HG03045 (cell line): ENCODE data around the gene PRRG1.
"Not testable (repeated sequence)": the region's sequence is repeated elsewhere in the genome, so short reads cannot be mapped to it uniquely, and the experiment has no call there.

Source experiments
- ATAC-seq: cut with Tn5 transposase; IDR thresholded peaks from one replicate; pipeline ENCODE4 v1.9.1; 2021; ENCODE audit warnings: mild to moderate bottlenecking, moderate library complexity; ENCODE audit not compliant: unreplicated experiment

PRRG1 gene

DNA sequence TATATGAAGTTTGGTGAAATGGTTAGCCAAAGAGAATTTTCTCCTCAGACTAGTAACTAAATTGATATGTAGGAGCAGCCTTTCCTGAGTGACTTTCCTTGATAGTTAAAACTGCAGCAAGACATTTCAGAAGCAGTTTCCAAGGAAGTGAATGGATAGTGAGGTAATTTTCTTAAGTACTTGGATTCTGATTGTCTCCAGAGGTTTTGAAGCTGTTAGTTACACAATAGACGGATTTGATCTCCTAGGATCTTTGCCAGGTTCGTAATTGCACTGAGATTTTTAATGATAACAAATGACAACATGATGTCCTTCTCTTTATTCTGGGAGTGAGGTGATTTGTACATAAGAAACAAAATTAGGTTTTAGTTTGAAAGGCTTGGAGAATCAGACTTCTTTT, 29.2 kb downstream of the PRRG1 start:
- ATAC-seq, result no peak

DNA sequence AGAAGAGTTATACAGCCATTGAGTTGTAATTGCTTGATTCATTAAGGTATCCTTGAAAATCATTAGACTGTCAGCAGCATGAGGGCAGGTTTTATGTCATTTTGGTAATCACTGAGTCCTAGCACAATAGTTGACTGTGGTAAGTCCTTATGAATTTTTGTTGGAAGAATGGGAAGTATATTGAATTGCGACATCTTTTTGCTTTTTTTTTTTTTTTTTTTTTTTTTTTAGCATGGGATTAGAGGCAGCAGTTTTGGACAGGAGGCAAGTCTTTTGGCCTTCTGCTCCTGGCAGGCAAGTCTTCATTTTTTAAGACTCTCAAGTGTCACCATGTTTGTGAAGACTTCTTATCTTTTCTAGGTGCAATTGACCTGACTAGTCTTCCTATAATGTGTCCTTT, 29.7 kb downstream of the PRRG1 start:
- ATAC-seq, result no peak

DNA sequence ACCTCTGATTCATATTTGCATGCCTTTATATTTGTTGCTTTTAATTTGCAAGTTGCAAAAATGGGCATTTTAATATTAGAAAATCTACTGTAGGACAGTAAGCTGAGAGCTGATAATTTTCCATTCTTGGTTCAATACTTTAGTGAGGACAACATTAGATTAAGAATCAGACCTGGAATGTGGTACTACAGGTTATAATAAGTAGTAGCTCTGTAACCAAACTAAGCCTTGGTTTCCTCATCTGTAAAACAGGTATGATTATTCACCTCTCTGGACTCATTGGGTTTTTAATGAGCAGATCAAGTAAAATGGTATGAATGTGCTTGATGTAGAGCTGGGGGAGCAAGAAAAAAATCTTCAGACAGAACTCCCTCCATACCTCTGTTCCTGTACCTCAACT, 31.1 kb downstream of the PRRG1 start:
- ATAC-seq, result no peak

DNA sequence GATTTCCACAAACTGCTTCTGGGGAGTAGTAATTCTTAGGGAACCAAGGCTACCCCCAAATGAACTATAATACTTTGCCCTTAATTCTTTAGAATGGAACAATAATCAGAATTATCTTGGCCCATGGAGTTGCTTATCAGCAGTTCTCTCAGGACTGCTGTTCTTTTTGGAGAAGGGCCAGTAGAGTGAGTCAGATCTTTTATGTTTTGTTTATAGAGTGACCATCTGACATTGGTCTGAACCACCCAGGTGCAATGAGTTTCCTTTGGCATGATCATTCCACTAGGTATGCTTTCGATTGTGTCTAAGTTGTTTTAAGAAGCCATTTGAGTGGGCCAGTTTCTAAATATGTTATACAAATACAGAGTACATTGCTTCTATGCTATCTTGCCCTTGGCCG, 31.8 kb downstream of the PRRG1 start:
- ATAC-seq, result no peak

DNA sequence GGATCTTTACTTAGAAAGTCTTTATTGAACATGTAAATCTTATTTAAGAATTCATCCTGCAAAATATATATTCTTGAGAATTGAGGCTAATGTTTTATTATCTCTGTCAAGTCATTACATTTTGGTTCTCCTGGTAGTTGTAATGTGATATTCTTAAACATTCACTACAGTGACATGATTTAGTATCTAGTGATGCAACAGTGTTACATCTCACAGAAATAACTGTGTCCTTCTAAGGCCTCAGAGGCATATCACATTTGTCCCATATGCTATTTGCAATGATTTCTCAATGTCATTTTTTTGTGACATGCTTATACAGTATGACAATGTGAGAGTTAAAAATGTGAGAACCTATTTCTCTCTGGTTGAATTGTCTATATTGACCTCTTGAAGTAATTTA, 34.1 kb downstream of the PRRG1 start:
- no peak for ATAC-seq

DNA sequence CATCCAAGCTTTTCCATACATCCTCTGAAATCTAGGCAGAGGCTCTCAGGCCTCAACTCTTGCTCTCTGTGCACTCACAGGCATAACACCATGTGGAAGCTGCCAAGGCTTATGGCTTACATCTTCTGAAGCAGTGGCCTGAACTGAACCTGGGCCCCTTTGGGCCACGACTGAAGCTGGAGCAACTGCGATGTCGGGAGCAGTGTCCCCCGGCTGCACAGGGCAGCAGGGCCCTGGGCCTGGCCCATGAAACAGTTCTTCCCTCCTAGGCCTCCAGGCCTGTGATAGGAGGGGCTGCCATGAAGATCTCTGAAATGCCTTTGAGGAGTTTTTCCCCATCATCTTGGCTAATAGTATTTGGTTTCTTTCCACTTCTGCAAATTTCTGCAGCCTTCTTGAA, 39.2 kb downstream of the PRRG1 start:
- ATAC-seq, result no peak

DNA sequence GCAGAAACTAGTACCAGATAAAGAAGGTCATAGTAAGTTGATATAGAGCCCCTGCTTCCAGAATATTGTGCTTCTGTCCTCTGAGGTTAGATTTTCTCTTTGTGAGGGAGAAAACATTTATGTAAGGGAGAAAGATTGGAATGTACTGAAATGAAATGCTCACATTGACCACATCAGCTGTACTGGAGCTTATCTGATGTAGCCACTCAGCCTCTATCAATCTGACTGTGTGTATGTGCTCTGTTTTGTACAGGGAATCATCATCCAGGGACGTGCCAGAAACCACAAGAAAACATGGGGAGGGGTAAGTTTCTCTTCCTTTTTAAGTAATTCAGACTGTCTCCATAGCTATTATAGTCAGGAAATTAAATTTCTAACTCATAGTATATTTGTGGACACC, 56.8 kb downstream of the PRRG1 start:
- ATAC-seq, result no peak

DNA sequence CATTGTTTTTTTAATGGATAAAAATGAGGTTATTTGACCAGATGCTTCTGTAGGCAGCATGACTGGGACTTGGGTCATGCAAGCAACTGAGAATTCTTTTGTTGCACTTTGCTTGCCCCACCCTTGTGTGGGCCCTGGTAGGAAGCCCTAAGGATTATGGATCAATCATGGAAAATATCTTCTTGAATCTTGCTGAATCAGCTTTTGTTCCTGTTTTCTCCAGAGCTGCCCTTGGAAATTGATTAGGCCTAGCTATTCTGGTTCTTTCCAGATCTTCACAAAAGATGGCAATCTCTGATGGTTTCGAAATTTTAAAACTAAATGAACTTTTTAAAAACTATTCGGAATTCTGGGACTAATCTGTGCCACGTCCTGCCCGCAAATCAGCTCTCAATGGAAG, 58.6 kb downstream of the PRRG1 start:
- no peak for ATAC-seq

DNA sequence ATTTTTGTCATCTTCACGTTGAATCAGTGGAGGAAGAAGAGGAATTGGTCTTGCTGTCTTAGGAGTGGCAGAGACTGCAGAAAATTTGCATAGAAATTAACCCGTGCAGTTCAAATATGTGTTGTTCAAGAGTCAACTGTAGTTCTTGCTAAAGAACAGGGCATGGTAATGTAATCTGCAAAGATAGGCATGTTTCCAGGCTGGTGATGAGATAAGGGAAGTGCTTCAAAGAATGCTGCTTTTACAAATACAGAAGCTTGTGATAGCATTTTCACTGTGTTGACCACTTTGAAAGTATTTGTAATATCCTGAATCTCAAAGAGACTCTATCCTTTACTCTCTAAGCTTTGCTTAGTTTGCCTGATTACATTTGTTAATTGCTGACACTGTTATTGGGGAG, 60.1 kb downstream of the PRRG1 start:
- no peak for ATAC-seq

DNA sequence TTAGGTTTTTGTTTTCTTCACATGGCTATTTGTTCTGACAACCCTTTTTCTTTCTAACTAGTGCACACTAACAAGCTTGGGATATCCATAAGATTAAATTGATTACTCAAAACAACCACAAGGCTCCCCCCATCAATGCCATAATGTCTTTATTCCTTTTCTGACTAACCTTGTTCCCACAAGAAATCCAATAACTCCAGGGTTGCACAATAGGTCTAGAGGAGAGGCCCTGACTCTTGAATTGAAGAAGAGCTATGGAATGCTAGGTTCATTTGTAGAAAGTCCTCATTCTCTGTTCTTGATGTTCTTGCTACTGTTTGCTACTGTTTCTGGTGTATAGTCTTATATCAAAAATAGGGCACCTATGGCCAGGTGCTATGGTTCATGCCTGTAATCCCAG, 71.0 kb downstream of the PRRG1 start:
- no peak for ATAC-seq

DNA sequence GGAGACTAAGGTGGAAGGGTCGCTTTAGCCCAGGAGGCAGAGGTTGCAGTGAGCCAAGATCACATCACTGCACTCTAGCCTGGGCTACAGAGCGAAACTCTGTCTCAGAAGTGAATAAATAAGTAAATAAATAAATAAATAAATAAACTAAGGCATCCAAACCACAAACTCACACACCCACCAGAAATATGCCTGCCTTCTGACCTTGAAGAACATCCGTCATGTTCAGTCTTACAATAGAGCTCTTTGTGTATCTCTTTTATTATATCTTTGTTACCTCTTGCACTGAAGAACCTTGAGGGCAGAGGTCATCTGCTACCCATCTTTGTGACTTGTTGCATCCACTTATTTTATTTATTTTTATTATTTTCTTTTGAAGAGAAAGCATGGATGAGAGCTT, 71.6 kb downstream of the PRRG1 start:
- ATAC-seq, result no peak

DNA sequence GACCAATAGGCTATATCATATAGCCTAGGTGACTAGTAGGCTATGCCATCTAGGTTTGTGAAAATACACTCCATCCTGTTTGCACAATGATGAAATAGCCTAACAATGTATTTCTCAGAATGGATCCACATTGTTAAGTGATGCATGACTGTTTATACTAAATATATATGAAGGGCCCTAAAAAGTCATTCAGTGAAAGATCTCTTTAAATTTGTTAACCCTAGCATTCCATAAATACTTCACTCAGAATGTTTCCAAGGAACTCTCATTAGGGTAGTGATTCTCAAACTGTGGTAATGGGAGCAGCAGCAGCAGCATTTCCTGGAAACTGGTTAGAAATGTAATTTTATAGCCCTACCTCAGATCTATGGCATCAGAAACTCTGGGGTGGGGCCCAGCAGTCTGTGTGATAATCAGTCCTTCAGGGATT, 74.9 kb downstream of the PRRG1 start:
- ATAC-seq, result no peak

DNA sequence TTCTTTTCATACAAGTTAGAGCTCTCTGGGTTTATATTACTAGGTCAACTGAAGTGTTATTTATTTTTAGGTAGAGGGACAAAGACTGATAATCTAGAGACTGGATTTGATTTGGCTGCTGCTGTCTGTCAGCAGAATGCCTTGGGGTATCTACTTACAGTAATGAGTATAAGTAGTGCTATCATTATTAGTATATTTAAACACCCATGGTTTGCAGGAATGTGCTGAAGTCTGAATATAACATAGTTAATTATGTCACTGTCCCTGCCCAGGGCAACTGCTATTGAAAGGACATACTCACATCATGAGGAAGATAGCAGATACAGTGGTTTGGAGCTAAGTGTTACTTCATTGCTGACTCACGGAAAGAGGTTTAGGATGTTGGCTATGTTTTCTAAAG, 76.2 kb downstream of the PRRG1 start:
- no peak for ATAC-seq

DNA sequence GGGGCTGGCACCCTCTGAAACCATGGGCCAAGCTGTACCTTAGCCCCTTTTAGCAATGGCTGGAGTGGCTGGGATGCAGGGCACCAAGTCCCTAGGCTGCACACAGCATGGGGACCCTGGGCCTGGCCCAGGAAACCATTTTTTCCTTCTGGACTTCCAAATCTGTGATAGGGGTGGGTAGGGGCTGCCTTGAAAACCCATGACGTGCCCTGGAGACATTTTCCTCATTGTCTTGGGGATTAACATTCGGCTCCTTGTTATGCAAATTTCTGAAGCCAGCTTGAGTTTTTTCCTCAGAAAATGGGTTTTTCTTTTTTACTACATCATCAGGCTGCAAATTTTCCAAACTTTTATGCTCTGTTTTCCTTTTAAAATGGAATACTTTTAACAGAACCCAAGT, 79.8 kb downstream of the PRRG1 start:
- ATAC-seq, result not testable (repeated sequence)

DNA sequence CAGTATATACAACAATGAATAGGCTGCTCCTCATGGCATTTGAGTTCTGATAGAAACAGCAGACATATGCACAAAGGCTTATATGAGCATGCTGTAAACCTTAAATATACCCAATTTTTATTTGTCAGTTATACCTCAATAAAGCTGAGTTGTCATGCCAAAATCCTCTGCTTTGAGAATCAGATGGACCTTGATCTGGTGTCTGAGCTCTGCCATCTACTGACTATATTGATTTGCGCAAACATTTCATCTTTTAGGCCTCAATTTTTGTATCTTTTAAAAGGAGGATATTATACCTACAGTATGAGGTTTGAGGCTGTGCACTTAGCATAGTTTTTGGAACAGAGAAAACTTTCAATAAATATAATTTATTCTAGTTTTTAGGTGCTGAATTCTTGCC, 85.2 kb downstream of the PRRG1 start:
- ATAC-seq, result no peak

DNA sequence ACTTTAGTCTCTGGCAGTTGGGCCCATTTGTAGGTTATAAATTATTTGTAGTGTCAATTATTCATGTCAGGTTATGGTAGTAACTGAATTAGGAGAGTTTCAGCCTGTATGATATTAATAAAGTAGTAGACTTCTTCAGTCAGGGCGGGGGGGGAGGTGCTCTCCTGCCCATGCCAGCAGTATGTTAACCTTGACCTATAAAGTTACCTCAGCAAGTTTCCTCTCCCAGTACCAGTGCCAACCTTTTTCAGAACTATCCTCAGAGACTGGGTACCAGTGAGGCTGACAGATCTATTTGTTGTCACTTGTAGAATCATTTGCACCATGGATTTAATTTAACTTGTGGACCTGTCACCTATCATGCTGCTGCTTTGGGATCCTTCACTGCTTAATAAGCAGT, 88.0 kb downstream of the PRRG1 start:
- no peak for ATAC-seq

DNA sequence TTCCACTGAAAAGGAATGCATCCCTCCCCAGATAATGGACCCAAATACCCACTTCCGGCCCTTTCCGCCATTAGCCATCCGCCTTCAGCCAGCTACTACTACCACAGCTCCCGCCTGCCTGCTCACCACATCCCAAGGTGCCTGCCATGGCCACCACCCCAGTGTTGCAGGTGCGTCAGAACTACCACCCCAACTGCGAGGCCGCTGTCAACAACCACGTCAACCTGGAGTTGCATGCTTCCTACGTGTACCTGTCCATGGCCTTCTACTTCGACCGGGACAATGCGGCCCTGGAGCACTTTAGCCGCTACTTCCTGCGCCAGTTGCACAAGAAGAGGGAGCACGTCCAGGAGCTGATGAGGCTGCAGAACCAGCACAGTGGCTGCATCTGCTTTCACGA, 92.2 kb downstream of the PRRG1 start:
- ATAC-seq, result no peak

DNA sequence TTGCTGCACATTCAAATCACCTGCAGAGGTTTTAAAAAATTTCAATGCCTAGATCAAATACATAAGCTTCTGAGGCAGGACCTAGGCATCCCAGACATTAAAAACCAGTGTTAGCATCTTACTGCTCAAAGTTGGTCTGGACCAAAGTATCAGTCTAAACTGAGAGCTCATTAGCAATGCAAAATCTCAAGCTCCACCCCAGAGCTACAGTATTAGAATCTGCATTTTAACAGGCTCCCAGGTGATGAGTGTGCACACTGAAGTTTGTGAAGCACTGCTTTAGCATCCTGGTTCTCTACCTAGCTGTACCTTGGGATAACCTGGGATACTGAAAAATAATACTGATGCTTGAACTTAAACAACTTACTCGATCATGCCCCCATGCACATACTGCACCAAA, 96.0 kb downstream of the PRRG1 start:
- no peak for ATAC-seq

DNA sequence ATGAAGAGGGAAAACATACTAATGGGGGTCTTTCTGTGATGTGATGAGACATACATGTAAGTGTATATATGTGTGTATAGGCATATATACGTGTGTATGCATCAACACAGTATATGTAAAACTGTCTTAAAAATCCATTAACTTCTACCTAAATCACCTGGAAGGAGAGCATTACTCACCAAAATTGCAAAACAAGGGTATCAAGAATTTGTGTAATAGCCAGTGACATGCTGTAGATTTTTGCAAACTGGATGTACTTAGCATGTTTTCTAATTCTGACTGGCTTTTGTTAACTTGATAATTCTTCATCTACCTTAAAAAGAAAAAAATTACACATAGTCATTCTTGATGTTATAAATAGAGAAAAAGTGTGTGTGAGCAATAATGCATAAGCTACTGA, 104.7 kb downstream of the PRRG1 start:
- ATAC-seq, result no peak

DNA sequence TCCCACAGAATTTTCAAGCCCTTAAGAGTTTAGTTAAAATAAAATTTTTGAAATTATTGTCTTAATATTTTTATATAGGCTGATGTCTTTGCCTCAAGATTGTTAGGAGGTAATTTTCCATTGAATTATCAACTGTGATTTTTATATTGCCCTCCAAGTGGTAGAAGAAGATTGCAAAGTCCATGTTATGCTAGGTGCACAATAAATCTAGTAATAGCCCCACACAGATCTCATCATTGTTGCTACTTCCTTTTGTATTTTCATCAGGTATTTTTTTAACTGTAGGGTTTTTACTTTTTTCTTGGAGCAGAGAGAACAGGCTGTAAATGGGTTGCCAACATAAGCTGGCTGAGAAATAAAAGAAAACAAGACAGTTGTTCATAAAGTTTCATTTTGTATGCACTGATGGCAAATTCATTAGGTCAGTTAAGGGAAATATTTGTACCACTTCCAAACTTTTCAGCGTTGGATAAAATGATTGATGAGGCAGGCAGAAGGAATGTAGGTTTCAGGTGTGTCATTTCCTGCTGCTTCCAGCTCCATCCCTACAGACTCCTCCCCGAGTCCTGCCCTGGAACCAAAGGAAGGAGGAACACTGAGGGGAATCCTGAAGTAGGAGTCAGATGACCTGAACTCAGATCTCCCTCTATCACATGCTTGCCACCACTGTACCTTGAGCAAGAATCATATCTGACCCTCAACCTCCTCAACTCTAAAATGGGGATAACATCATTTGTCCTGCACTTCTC, 105.5 kb downstream of the PRRG1 start:
- no peak for ATAC-seq

DNA sequence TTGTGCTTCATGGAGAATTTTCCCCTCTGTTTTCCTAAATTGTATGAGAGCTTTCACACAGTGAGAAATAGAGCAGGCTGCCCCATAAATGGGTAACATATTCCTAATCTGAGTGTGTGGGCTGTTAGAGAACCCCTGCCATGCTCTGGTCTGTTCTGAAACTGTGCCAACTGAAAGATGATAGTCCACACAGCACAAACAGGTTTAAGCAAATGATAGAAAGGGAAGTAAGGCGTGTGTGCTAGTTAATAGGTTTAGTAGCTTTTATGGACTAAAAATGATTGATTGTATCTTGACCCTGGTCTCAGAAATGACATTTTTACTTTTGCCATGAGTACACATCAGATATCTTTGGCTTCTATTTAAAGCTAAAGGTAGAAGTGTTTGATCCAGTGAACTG, 106.2 kb downstream of the PRRG1 start:
- no peak for ATAC-seq

DNA sequence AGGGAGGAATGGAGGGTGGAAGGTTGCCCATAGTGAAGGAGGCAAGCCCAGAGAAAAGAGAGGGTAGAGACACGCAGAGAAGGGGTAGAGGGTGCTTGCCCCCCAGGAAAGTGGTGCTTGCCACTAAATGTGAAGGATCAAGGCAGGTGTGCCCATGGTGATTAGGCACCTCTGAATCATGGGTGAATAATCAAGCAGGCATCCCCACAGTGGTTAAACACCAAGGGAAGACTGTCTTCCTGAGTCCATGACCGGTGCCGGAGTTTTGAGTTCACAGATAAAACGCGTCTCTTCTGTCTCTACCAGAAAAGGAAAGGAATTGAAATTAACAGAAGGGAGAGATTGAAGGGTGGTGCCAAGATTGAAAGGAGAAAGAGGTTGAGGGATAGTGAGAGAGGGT, 111.1 kb downstream of the PRRG1 start:
- not testable (repeated sequence) for ATAC-seq

DNA sequence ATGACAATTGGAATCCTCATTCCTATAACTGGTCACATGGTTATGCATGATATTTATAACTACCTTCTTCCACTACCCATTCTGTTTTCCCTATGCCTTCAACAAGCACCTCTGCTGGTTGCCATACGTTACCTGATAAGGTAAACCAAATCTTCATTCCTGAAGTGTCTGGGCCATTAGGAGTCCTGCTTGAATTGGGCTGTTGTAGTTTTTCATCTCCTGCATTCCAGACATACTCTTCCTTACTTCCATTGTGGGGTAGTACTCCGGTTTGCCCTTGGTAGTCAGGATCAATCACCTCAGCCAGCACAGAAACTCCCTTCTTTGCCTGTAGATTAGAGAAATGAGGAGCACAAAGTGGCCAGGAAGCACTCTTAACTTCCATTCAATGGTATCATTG, 113.2 kb downstream of the PRRG1 start:
- ATAC-seq, result no peak
